Measurements from ENCODE around the gene FDX1.

DNA sequence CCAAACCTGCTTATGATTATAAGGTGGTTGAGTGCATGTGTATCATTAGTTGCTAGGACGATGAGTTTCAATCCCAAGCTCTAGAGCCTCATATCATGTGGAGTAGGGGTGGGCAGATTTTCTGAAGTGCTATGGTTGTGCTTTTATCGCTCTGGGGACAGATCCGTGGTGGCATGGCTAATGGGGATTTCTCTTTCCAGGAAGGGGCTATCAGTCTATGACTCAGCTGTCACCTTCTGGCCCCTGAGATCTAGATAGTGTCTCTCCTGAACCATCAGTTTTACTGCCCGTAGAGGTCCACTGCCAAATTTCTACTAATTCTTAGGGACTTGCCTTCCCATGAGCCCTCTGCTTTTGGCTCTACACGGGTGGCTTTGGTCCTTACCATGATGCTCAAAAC, 51.8 kb downstream of the FDX1 start:
- TF ChIP-seq, protein P1, sequence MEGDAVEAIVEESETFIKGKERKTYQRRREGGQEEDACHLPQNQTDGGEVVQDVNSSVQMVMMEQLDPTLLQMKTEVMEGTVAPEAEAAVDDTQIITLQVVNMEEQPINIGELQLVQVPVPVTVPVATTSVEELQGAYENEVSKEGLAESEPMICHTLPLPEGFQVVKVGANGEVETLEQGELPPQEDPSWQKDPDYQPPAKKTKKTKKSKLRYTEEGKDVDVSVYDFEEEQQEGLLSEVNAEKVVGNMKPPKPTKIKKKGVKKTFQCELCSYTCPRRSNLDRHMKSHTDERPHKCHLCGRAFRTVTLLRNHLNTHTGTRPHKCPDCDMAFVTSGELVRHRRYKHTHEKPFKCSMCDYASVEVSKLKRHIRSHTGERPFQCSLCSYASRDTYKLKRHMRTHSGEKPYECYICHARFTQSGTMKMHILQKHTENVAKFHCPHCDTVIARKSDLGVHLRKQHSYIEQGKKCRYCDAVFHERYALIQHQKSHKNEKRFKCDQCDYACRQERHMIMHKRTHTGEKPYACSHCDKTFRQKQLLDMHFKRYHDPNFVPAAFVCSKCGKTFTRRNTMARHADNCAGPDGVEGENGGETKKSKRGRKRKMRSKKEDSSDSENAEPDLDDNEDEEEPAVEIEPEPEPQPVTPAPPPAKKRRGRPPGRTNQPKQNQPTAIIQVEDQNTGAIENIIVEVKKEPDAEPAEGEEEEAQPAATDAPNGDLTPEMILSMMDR (IDR thresholded peaks at IDR 0.05): no peak
- TF ChIP-seq POLR2AphosphoS5 (IDR thresholded peaks at IDR 0.05; ENCODE audit: low read depth, low read length) (no peak), TCF7L2 (IDR thresholded peaks at IDR 0.05; ENCODE audit: low read depth, low read length) (no peak), SIN3A (IDR thresholded peaks at IDR 0.05; ENCODE audit: borderline replicate concordance, insufficient read depth, low read depth, low read length) (no peak)
- TF ChIP-seq, protein P2, sequence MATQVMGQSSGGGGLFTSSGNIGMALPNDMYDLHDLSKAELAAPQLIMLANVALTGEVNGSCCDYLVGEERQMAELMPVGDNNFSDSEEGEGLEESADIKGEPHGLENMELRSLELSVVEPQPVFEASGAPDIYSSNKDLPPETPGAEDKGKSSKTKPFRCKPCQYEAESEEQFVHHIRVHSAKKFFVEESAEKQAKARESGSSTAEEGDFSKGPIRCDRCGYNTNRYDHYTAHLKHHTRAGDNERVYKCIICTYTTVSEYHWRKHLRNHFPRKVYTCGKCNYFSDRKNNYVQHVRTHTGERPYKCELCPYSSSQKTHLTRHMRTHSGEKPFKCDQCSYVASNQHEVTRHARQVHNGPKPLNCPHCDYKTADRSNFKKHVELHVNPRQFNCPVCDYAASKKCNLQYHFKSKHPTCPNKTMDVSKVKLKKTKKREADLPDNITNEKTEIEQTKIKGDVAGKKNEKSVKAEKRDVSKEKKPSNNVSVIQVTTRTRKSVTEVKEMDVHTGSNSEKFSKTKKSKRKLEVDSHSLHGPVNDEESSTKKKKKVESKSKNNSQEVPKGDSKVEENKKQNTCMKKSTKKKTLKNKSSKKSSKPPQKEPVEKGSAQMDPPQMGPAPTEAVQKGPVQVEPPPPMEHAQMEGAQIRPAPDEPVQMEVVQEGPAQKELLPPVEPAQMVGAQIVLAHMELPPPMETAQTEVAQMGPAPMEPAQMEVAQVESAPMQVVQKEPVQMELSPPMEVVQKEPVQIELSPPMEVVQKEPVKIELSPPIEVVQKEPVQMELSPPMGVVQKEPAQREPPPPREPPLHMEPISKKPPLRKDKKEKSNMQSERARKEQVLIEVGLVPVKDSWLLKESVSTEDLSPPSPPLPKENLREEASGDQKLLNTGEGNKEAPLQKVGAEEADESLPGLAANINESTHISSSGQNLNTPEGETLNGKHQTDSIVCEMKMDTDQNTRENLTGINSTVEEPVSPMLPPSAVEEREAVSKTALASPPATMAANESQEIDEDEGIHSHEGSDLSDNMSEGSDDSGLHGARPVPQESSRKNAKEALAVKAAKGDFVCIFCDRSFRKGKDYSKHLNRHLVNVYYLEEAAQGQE (IDR thresholded peaks at IDR 0.05; ENCODE audit: insufficient read depth in 1 of 2, low read depth in 2 of 2, low read length in 1 of 2): no peak

All from Panc1 (cell line).